Keratinocyte (primary cell): ENCODE measurements around the gene TBC1D16.

Experiments
- EZH2 ChIP-seq: IDR thresholded peaks from one replicate; pipeline ENCODE4 v1.6.1; 2012; ENCODE audit warnings: inconsistent platforms, mild to moderate bottlenecking, low read length, moderate library complexity
- TF ChIP-seq, protein P1 (sequence below), 3 experiments: IDR thresholded peaks in 1 of 3; conservative IDR thresholded peaks in 1 of 3; optimal IDR thresholded peaks in 1 of 3; 2 replicates in 2 of 3; 3 replicates in 1 of 3; pipeline versions ENCODE3 to v1.5.1; 2011; ENCODE audit warnings: low read length in 3 of 3, mild to moderate bottlenecking in 3 of 3, moderate library complexity in 2 of 3, control low read depth in 1 of 3, inconsistent platforms in 1 of 3; ENCODE audit not compliant: insufficient read depth in 2 of 3; ENCODE audit errors: extremely low read depth in 1 of 3

DNA sequence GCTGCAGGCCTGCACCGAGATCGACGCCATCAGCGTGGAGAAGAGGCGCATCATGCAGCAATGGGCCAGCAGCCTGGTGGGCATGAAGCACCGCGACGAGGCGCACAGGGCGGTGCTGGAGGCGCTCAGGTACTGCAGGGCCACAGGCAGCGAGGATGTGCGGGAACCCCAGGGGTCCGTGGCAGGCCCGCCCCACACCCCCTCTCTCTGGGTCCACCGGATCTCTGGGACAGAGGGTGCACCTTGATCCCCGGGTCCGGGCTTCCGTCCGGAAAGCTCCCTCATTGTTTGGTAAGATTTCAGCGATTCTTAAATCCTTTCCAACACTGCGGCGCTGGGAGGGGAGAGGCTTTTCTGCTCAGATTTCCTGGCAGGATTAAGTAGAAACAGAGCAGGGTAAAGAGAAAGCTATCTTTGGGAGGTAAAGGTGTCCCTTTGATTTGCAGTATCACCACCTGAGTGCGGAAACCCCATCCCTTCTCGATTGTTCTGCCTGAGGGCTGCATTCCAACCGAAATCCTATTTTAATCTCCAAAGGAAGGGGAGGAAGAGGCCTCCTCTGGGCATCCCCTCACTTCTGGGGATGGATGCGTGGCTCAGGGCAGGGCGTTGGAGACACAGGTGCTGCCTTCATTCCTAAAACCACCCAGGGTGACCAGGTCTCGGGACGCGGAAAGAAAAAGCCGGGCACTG, 30.0 kb upstream of the TBC1D16 start:
- TF ChIP-seq, protein P1, sequence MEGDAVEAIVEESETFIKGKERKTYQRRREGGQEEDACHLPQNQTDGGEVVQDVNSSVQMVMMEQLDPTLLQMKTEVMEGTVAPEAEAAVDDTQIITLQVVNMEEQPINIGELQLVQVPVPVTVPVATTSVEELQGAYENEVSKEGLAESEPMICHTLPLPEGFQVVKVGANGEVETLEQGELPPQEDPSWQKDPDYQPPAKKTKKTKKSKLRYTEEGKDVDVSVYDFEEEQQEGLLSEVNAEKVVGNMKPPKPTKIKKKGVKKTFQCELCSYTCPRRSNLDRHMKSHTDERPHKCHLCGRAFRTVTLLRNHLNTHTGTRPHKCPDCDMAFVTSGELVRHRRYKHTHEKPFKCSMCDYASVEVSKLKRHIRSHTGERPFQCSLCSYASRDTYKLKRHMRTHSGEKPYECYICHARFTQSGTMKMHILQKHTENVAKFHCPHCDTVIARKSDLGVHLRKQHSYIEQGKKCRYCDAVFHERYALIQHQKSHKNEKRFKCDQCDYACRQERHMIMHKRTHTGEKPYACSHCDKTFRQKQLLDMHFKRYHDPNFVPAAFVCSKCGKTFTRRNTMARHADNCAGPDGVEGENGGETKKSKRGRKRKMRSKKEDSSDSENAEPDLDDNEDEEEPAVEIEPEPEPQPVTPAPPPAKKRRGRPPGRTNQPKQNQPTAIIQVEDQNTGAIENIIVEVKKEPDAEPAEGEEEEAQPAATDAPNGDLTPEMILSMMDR (optimal IDR thresholded peaks at IDR 0.05 in 1 of 3, IDR thresholded peaks at IDR 0.05 in 1 of 3, conservative IDR thresholded peaks at IDR 0.05 in 1 of 3; ENCODE audit: extremely low read depth in 1 of 3, insufficient read depth in 2 of 3, low read length in 3 of 3), result no peak
- no peak for TF ChIP-seq EZH2
